ENCODE results near the gene MAP7D3. TPM values are rescaled to one million over a fixed set of nuclear protein-coding genes. Genes with fewer than 3 reads are reported as not detected.

The MAP7D3 gene
- total RNA-seq, 1 donor from 2014 or later = 8.2 TPM

DNA sequence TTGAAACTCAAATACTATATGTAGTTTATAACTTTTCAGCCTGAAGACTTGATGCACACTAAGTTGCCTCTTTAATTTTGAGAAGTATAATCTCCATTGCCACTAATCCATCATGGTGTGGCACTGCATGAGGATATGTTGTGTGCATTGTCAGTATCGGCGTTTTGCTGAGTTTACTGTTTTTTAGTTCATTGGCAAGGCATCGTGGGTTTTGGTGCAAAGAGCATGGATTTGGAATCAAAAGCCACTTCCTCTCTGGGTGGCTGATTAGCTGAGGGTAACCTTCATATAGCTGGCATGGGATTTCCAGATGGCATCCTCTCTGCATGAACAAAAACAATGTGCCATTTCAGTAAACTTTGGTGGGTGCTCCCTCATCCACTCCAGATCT, 65.2 kb downstream of the MAP7D3 start:
- DNase-seq (no peak), ATAC-seq (no peak)
- Histone ChIP-seq H3K27me3 (ENCODE audit: low read depth) (no peaks in the 10 kb centered on the region), H3K4me1 (peaks cover 18% of the 10 kb centered on the region), H3K9me3 (no peaks in the 10 kb centered on the region), H3K27ac (no peak overlapping the region), H3K4me3 (no peak overlapping the region), H3K36me3 (no peaks in the 10 kb centered on the region)
- intact Hi-C loops (cut with DNase I) = no loop called here
- no peak for TF ChIP-seq CTCF (IDR thresholded peaks at IDR 0.05)

DNA sequence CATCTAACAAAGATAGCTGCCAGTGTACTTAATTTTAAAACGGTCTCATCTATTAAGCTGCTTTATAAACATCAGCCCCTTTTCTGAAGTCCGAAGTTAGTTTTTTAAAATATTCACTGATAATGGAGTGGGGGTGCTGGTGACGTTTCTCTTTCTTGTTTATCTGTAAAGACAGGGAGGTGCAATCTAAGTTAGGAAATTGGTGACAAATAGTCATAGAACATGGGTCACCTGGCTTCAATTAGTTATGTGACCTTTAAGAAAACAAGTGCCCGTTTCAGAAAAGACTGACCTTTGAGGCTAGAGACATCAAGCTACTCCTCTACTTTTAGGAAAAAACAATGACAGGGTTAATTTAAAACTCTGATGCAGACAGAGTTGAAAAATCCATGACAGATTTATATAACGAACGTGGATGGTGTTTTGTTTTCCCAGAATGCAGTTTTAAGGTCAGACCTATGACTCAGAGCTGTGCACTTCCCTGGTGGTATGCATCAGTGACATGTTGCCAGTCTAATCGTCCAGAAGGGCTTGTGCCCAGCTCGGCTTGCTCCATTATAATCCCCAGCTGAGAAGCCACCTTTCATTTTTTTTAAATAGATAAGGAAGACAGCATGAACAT, 65.7 kb downstream of the MAP7D3 start:
- H3K27ac ChIP-seq = no peak overlapping the region
- ATAC-seq = peak in 1 of 2 donors; percentile 44
- intact Hi-C loops (cut with DNase I) = no loop called here

GRCh38 chrX:136183917-136184316, 67.3 kb downstream of the MAP7D3 start:
- intact Hi-C loops (cut with DNase I) = no loop called here
- no peak for TF ChIP-seq CTCF (IDR thresholded peaks at IDR 0.05)
- Histone ChIP-seq H3K36me3 (no peaks in the 10 kb centered on the region), H3K4me3 (no peak overlapping the region), H3K4me1 (peaks cover 5% of the 10 kb centered on the region), H3K27me3 (ENCODE audit: low read depth) (no peaks in the 10 kb centered on the region), H3K9me3 (no peaks in the 10 kb centered on the region), H3K27ac (no peak overlapping the region)
- ATAC-seq (no peak), DNase-seq (no peak)

More for the DNA sequence above, 65.7 kb downstream of the MAP7D3 start:
- no peak for DNase-seq
- Histone ChIP-seq H3K4me1 (peaks cover 14% of the 10 kb centered on the region), H3K27me3 (ENCODE audit: low read depth) (no peaks in the 10 kb centered on the region), H3K4me3 (no peak overlapping the region), H3K36me3 (no peaks in the 10 kb centered on the region), H3K9me3 (no peaks in the 10 kb centered on the region)
- TF ChIP-seq CTCF (IDR thresholded peaks at IDR 0.05) = no peak

DNA sequence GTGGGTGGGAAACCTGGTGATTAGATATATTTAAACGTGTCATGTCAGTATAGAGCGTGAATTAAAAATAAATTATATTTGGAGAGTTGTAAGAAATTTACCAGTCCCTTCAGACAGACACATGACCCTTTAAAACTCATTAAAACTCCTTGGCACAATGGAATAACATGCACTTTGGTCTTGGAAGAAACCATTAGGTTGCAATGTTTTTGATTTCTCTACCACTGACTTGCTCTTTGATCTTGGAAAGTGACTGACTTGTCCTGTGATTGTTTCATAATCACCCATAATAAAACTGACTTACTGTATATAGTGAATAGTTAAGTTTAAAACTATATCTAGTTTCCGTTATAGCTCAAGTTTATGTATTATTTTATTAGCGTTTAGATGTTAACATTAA, 68.0 kb downstream of the MAP7D3 start:
- intact Hi-C loops (cut with DNase I) = no loop called here
- Histone ChIP-seq H3K27ac (no peak overlapping the region), H3K4me3 (no peak overlapping the region), H3K9me3 (no peaks in the 10 kb centered on the region), H3K27me3 (ENCODE audit: low read depth) (no peaks in the 10 kb centered on the region), H3K4me1 (no peaks in the 10 kb centered on the region), H3K36me3 (no peaks in the 10 kb centered on the region)
- DNase-seq (no peak), ATAC-seq (no peak)
- TF ChIP-seq CTCF (IDR thresholded peaks at IDR 0.05) = no peak

DNA sequence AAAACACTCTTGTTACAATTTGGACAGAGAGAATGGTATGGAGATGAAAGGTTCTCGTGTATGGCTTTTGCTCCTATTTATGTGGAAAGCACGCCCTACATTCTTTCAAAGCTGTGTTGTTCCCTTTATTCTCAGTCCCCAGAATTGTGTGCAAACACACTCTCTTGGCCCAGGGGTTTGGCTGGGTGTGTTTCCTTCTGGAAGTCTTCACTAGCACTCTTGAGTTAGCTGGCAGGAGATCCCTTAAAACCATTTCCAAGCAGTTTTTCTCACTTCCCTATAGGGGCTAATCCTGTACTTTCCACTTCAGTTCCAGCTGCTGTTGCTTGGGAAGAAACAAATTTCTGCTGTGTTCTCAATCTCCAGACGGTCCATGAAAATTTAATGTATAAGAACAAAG, 68.8 kb downstream of the MAP7D3 start:
- DNase-seq = no peak
- Histone ChIP-seq H3K27me3 (ENCODE audit: low read depth) (no peaks in the 10 kb centered on the region), H3K27ac (no peak overlapping the region), H3K4me1 (no peaks in the 10 kb centered on the region), H3K4me3 (no peak overlapping the region), H3K36me3 (no peaks in the 10 kb centered on the region), H3K9me3 (no peaks in the 10 kb centered on the region)
- intact Hi-C loops (cut with DNase I) = no loop called here
- peak in 1 of 2 donors; percentile 36 for ATAC-seq
- TF ChIP-seq CTCF (IDR thresholded peaks at IDR 0.05) = no peak
